ENCODE results near the gene ARMC9.
"Not testable (repeated sequence)": the region's sequence is repeated elsewhere in the genome, so short reads cannot be mapped to it uniquely, and the experiment has no call there.

- TF ChIP-seq, protein P1, sequence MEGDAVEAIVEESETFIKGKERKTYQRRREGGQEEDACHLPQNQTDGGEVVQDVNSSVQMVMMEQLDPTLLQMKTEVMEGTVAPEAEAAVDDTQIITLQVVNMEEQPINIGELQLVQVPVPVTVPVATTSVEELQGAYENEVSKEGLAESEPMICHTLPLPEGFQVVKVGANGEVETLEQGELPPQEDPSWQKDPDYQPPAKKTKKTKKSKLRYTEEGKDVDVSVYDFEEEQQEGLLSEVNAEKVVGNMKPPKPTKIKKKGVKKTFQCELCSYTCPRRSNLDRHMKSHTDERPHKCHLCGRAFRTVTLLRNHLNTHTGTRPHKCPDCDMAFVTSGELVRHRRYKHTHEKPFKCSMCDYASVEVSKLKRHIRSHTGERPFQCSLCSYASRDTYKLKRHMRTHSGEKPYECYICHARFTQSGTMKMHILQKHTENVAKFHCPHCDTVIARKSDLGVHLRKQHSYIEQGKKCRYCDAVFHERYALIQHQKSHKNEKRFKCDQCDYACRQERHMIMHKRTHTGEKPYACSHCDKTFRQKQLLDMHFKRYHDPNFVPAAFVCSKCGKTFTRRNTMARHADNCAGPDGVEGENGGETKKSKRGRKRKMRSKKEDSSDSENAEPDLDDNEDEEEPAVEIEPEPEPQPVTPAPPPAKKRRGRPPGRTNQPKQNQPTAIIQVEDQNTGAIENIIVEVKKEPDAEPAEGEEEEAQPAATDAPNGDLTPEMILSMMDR (IDR thresholded peaks at IDR 0.05) = not testable (repeated sequence)
- not testable (repeated sequence) for TF ChIP-seq POLR2A (IDR thresholded peaks at IDR 0.05)
These were observed 202.7 kb downstream of the ARMC9 start for GRCh38 chr2:231401101-231401500.

Measured in heart left ventricle (tissue), 13 donors.